ENCODE data around the gene PTPRD. TPM values are rescaled to one million over a fixed set of nuclear protein-coding genes. Genes with fewer than 3 reads are reported as not detected.
A peak's percentile ranks its signal among the peaks of the same experiment; 100 is the strongest.

PTPRD gene
- total RNA-seq, 1 donor, result 11.5 TPM

DNA sequence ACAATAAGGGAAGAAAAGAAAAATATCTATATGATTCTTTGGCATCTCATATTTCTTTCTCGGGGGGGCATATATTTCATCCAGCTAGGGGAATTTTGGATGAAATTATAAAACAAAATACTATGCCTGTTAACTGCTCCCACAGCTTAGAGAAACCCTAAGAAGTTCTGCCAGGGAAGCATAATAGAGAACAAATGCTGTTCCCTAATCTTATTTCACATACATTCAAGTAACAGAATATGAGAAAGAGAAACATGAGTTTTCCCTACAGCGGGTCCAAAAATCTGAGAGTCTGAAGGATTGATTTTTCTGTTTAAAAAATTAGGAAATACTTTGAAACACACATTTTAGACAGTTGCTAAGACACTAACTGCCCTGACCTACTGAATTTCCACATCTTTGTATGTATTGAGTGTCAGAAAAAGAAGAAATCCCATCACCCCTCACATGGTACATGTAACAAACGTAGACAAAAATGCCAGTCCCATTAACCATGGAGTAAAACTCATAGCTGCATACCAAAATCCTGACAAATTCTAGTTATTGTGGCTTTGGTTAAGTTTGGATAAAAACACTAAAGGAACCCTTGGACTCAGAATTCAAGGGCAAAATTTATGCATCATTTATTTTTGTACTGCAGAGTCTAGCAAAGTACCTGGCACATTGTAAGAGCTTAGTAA is 2193.1 kb downstream of the PTPRD start:
- TF ChIP-seq, protein P1, sequence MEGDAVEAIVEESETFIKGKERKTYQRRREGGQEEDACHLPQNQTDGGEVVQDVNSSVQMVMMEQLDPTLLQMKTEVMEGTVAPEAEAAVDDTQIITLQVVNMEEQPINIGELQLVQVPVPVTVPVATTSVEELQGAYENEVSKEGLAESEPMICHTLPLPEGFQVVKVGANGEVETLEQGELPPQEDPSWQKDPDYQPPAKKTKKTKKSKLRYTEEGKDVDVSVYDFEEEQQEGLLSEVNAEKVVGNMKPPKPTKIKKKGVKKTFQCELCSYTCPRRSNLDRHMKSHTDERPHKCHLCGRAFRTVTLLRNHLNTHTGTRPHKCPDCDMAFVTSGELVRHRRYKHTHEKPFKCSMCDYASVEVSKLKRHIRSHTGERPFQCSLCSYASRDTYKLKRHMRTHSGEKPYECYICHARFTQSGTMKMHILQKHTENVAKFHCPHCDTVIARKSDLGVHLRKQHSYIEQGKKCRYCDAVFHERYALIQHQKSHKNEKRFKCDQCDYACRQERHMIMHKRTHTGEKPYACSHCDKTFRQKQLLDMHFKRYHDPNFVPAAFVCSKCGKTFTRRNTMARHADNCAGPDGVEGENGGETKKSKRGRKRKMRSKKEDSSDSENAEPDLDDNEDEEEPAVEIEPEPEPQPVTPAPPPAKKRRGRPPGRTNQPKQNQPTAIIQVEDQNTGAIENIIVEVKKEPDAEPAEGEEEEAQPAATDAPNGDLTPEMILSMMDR (IDR thresholded peaks at IDR 0.05; ENCODE audit: insufficient read depth, low read length), result no peak
- peak; percentile 54 for DNase-seq (ENCODE audit: low read depth)
- H3K4me3 ChIP-seq (ENCODE audit: low read depth, low read length), result no peak overlapping the region

DNA sequence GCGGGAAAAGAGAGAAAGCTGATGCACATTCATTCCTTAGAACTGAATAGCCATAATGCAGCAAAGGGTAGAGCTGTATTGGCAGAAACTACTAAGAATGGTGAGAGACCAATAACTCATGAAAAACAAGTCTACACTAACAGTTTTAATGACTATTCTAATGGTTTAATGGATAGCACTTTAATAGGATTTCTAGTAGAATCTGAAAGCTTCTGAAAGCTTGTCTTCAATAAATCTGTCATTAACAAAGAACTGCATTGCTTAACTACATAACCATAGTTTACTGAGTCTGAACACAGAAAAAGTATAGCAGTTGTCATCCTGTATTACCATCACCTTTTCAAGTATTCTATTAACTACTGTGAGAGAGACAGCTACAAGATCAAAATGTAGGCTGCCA is 2195.5 kb downstream of the PTPRD start:
- H3K4me3 ChIP-seq (ENCODE audit: low read depth, low read length), result no peak overlapping the region
- no peak for DNase-seq (ENCODE audit: low read depth)
- TF ChIP-seq, protein P1 (IDR thresholded peaks at IDR 0.05; ENCODE audit: insufficient read depth, low read length), result no peak

DNA sequence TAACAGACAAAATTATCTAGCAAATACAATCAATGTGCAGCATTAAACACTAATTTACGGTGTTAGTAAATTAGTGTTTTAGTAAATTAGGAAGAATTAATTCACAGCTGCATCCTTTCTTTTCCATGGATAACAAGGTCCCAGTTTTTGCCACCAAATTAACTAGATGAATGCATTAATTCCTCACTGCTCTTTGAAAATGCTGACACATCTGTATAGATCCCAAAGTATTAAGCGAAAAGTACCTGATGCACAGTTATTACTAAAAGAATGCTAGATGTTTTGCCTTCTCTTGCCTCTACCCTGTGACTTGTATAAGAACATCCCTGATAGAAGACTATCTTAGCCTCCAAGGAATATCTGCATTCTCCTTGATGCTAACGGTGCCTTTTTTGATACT is 2200.5 kb downstream of the PTPRD start:
- no peak overlapping the region for H3K4me3 ChIP-seq (ENCODE audit: low read depth, low read length)
- DNase-seq (ENCODE audit: low read depth), result no peak
- TF ChIP-seq, protein P1 (IDR thresholded peaks at IDR 0.05; ENCODE audit: insufficient read depth, low read length), result no peak

DNA sequence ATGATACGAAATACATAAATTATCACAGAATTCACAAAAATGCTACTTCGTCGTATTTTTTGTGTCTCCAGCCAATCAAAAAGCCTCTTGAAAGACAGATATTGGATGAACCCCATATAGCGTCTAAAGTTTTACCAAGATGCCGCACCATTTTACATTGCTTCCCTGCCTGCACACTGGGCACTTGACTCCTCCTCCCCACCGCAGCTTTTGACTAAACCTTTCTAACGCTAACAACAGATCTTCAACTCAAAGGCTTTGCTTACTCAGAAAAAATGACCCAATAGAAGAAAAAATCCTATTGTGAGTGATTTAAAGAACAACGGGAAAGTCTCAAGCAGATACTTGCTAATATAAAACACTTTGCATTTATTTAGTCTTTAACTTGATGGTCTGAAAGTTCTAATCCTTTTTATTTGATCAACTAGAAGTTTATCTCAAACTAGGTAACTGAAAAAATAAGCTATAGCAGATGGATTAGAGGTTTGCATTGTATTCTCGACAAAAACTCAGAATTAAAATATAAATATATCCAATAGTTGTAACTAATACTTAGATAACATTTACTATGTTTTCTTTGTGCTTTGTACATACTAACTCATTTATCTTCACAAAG is 2204.1 kb downstream of the PTPRD start:
- no peak overlapping the region for H3K4me3 ChIP-seq (ENCODE audit: low read depth, low read length)
- TF ChIP-seq, protein P1 (IDR thresholded peaks at IDR 0.05; ENCODE audit: insufficient read depth, low read length), result no peak
- DNase-seq (ENCODE audit: low read depth), result no peak

DNA sequence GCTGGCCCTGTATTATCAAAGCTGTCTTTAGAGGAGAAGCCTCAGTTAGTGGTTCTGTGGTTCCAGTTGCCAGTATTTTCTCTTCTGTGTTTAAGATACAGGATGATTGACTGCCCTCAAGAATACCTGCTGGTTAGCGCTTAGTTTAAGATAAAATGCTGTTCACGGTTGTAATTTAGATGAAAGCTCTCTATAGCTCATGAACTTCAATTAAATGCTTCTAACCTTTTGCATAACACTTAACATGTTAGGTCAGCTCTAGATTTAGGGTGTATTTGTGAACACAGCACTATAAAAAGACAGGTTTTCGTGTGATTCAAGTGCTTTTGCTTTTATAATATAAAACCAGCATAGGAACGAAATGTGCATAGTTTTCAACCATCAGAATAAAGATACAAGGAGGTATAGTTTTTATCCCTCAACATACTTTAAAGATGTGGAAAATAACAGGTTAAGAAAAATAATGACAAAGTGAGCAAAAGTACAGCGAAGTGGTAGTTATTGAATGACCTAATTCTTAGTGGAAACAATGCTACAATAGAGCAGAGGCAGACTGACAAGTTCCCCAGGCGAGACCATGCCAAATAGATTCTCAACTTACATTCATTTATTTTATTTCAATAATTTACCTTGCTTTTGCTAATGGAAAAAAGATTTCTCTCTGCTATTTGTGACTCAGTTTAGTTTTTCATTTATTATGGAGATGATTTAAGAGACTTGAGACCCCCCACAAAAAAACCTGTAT is 2210.7 kb downstream of the PTPRD start:
- no peak overlapping the region for H3K4me3 ChIP-seq (ENCODE audit: low read depth, low read length)
- TF ChIP-seq, protein P1 (IDR thresholded peaks at IDR 0.05; ENCODE audit: insufficient read depth, low read length), result no peak
- DNase-seq (ENCODE audit: low read depth), result no peak

DNA sequence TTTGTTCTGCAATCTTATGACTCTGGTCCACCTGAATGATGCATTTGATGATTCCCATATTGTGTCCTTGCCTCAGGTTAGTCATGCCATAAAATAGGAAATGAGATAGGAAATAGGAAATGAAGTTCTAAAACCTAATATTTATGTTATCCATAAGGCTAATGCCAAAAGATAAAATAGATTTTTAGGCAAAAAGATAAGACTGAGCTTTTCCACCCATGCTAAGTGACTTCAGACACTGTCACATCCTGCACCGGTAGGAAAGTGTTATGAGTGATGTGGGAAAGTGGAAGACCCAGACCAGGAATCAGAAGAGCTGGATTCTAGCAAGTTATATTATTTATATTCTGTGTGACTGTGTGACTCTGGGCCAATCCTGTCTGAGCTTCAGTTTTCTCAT is 2212.4 kb downstream of the PTPRD start:
- H3K4me3 ChIP-seq (ENCODE audit: low read depth, low read length), result no peak overlapping the region
- DNase-seq (ENCODE audit: low read depth), result no peak
- TF ChIP-seq, protein P1 (IDR thresholded peaks at IDR 0.05; ENCODE audit: insufficient read depth, low read length), result no peak
